GM12865 (cell line): Measurements from ENCODE around the gene LRRC4C.

Experiments used
- DNase-seq: peaks from one replicate; pipeline ENCODE4 v3.0.0; 2010; ENCODE audit warnings: low read depth
- H3K4me3 ChIP-seq: 2 replicates; pipeline ENCODE4 v1.5.1; 2011; ENCODE audit warnings: mild to moderate bottlenecking, low read depth, low read length, control low read depth
- TF ChIP-seq, protein P1 (sequence below): IDR thresholded peaks from 2 replicates; pipeline ENCODE4 v1.5.1; 2011; ENCODE audit warnings: low read length, control low read depth, low read depth, inconsistent platforms; ENCODE audit not compliant: insufficient read depth; ENCODE audit errors: missing control alignments

LRRC4C gene

DNA sequence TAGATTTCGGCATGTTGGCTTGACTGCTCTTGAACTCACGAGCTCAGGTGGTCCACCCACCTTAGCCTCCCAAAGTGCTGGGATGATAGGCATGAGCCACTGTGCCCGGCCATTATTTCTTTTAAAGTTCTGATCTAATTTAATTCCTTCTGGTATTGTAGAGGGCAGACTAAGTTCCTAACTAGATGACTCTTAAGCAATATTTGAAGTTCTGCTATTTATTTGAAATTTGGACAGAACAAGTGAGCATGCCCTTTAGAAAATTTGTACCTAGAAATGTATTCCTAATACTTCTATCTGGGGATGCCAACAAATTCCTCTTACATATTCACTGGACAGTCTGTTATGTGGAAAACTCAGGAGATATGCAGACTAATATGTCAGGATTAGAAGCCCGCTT lies 746.4 kb downstream of the LRRC4C start:
- TF ChIP-seq, protein P1, sequence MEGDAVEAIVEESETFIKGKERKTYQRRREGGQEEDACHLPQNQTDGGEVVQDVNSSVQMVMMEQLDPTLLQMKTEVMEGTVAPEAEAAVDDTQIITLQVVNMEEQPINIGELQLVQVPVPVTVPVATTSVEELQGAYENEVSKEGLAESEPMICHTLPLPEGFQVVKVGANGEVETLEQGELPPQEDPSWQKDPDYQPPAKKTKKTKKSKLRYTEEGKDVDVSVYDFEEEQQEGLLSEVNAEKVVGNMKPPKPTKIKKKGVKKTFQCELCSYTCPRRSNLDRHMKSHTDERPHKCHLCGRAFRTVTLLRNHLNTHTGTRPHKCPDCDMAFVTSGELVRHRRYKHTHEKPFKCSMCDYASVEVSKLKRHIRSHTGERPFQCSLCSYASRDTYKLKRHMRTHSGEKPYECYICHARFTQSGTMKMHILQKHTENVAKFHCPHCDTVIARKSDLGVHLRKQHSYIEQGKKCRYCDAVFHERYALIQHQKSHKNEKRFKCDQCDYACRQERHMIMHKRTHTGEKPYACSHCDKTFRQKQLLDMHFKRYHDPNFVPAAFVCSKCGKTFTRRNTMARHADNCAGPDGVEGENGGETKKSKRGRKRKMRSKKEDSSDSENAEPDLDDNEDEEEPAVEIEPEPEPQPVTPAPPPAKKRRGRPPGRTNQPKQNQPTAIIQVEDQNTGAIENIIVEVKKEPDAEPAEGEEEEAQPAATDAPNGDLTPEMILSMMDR: no peak

DNA sequence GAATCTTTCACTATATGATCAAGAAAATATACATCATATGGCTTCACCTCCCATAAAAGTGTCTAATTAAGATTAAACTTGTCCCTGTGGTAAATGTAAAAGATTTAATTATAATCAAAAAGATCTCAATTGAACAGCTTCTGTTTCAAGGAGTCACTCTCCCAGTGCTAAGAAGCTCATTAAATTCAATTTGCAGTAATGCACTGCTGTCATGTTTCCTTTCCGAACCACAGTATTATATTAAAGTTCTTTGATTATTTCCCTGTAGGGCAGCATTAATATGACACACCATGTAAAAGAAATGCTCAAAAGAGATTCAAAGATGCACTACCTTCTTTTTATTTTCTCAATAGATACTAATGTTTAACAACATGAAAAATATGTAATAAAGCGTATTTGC lies 758.4 kb downstream of the LRRC4C start:
- TF ChIP-seq, protein P1: no peak
- no peak overlapping the region for H3K4me3 ChIP-seq
- no peak for DNase-seq

More for the DNA sequence above, 746.4 kb downstream of the LRRC4C start:
- DNase-seq: no peak
- no peak overlapping the region for H3K4me3 ChIP-seq

DNA sequence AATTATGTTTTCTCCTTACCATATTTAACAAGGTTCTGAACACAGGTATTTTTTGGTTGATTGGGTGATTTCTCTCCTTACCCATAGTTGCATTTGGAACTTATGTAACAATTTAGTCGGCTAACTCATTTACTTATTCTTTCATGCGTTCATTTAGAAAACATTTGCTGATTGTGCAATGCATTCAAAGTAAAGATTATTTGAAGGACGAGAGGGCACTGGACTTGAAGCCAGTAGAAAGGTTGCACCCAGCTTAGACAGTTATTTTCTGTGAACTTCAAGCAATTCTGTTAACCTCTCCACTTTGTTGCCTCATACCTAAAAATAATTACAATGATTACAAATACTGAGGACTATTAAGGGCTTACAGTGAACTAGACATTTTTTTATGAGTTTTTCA lies 769.6 kb downstream of the LRRC4C start:
- no peak for DNase-seq
- TF ChIP-seq, protein P1: no peak

DNA sequence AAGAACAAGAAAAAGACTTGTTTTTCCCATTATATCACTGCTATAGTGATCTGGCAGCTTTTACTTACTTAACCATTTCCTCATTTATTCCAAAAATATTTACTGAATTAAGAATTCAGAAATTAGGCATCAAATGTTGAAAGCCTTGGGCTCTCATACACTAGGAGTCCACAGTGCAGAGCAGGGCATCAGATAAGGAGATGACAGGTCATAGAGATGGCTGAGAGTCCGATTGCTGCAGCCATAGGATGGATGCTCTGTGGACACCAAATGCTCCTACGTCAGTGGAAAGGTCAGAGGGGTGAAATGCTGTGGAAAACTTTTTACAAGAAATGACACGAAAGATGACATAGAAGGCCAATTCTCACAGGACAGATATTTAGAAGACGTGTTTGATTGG lies 771.1 kb downstream of the LRRC4C start:
- no peak for DNase-seq
- TF ChIP-seq, protein P1: no peak
- H3K4me3 ChIP-seq: no peak overlapping the region

More for the DNA sequence above, 769.6 kb downstream of the LRRC4C start:
- no peak overlapping the region for H3K4me3 ChIP-seq

DNA sequence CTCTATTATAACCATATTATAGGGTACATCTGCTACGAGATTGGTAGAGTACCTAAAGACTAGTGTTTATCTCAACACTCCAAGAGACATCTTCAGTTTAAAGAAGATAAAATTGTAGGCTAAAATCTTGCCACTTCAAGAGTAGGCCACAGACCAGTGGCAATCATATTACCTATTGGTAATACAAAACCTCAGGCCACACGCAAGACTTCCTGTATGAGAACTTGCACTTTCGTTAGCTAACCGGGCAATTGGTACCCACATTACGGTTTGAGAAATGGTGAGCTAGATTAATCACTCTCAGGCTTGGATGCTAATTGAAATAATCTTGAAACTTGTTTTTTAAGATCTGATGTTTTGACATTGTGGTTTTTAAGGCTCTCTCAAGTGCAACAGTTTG lies 772.7 kb downstream of the LRRC4C start:
- TF ChIP-seq, protein P1: no peak
- peak; percentile 4 for DNase-seq
- no peak overlapping the region for H3K4me3 ChIP-seq

DNA sequence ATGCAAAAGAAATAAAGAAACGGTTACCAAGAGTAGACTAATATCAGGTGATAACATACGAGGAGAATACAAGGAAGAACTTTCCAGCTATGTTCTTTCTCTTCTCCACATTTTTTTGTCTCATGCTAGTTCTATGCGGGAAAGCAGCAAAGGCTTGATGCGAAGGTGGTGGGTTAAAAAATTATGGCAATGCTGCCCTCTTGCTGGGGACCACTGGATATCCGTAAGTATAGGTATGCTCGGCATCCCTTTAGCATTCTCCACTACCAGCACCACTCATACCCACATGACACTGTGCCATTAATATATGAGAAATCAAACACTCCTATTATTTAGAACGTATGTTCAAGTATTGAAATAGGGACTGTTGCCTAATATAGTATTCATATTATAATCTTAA lies 776.4 kb downstream of the LRRC4C start:
- no peak overlapping the region for H3K4me3 ChIP-seq
- DNase-seq: no peak
- TF ChIP-seq, protein P1: no peak

DNA sequence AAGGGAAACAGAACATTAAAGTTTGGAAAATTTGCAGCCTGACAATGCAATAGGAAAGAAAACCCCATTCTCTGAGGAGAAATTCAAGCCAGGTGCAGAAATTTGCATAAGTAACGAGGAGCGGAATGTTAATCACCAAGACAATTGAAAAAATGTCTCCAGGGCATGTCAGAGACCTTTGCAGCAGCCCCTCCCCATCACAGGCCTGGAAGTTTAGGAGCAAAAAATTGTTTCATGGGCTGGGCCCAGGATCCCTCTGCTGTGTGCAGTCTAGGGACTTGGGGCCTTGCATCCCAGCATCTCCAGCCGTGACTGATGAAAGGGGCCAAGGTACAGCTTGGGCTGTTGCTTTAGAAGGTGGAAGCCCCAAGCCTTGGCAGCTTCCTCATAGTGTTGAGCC lies 780.2 kb downstream of the LRRC4C start:
- TF ChIP-seq, protein P1: no peak
- no peak overlapping the region for H3K4me3 ChIP-seq
- no peak for DNase-seq
